Glutamatergic neuron (in vitro differentiated cells): Measurements from ENCODE around the gene COPB1. TPM values are rescaled to one million over a fixed set of nuclear protein-coding genes. Genes with fewer than 3 reads are reported as not detected.
A peak's percentile ranks its signal among the peaks of the same experiment; 100 is the strongest.

Experiments used
- DNase-seq: peaks from one replicate; pipeline ENCODE4 v3.0.0; 2022
- H3K27ac Mint-ChIP-seq: one replicate; pipeline ENCODE4 v1.8.0; 2020; ENCODE audit warnings: mild to moderate bottlenecking, mixed read lengths, inconsistent platforms; ENCODE audit not compliant: unreplicated experiment
- H3K27me3 Mint-ChIP-seq: one replicate; pipeline ENCODE4 v1.8.0; 2020; ENCODE audit warnings: mild to moderate bottlenecking, moderate library complexity, mixed read lengths, inconsistent platforms; ENCODE audit not compliant: unreplicated experiment
- H3K36me3 Mint-ChIP-seq: one replicate; pipeline ENCODE4 v1.8.0; 2020; ENCODE audit warnings: mild to moderate bottlenecking, mixed read lengths, inconsistent platforms; ENCODE audit not compliant: unreplicated experiment
- H3K4me1 Mint-ChIP-seq: one replicate; pipeline ENCODE4 v1.8.0; 2020; ENCODE audit warnings: mild to moderate bottlenecking, low read depth, mixed read lengths, inconsistent platforms; ENCODE audit not compliant: unreplicated experiment
- H3K4me3 Mint-ChIP-seq: one replicate; pipeline ENCODE4 v1.8.0; 2020; ENCODE audit warnings: mild to moderate bottlenecking, mixed read lengths, inconsistent platforms; ENCODE audit not compliant: unreplicated experiment
- H3K9me3 Mint-ChIP-seq: one replicate; pipeline ENCODE4 v1.8.0; 2020; ENCODE audit warnings: mild to moderate bottlenecking, moderate library complexity, mixed read lengths, inconsistent platforms; ENCODE audit not compliant: unreplicated experiment
- total RNA-seq: library from RNA; stranded (reverse); fragmentation: NEBNext Ultra II Directional; extraction: Animal tissue kit (Norgen Biotek cat#: 25700); gene quantifications from one replicate; pipeline ENCODE4 v1.2.1, GENCODE V29; 2021; ENCODE audit not compliant: unreplicated experiment
- TF ChIP-seq, protein P1 (sequence below): fragments of 200-600 bp; sonication (generic); IDR thresholded peaks from one replicate; pipeline ENCODE4 v1.5.0; 2021; ENCODE audit not compliant: partially characterized antibody, unreplicated experiment

COPB1 gene
- total RNA-seq, 1 donor from 2014 or later: 99.4 TPM

DNA sequence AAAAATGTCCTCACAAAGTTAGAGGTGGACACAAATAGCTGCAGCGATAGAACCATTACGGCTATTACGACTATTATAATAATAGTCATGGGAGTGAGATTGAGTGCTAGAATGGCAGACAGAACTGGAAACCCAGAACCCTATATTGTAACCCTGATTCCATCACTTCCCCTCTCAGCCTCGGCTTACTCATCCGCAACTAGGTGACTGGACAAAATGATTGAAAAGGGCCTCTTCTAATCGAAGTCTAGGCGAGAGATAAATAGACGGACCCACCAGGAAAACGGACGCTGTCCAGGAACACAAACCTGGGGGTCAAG is 19.9 kb upstream of the COPB1 start:
- H3K4me1 Mint-ChIP-seq: peaks cover 6% of the 10 kb centered on the region
- no peaks in the 10 kb centered on the region for H3K36me3 Mint-ChIP-seq
- no peaks in the 10 kb centered on the region for H3K27me3 Mint-ChIP-seq
- no peak for DNase-seq
- peak overlapping the region; percentile 97 for H3K4me3 Mint-ChIP-seq
- TF ChIP-seq, protein P1, sequence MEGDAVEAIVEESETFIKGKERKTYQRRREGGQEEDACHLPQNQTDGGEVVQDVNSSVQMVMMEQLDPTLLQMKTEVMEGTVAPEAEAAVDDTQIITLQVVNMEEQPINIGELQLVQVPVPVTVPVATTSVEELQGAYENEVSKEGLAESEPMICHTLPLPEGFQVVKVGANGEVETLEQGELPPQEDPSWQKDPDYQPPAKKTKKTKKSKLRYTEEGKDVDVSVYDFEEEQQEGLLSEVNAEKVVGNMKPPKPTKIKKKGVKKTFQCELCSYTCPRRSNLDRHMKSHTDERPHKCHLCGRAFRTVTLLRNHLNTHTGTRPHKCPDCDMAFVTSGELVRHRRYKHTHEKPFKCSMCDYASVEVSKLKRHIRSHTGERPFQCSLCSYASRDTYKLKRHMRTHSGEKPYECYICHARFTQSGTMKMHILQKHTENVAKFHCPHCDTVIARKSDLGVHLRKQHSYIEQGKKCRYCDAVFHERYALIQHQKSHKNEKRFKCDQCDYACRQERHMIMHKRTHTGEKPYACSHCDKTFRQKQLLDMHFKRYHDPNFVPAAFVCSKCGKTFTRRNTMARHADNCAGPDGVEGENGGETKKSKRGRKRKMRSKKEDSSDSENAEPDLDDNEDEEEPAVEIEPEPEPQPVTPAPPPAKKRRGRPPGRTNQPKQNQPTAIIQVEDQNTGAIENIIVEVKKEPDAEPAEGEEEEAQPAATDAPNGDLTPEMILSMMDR: no peak
- H3K9me3 Mint-ChIP-seq: no peaks in the 10 kb centered on the region
- peak overlapping the region; percentile 90 for H3K27ac Mint-ChIP-seq

DNA sequence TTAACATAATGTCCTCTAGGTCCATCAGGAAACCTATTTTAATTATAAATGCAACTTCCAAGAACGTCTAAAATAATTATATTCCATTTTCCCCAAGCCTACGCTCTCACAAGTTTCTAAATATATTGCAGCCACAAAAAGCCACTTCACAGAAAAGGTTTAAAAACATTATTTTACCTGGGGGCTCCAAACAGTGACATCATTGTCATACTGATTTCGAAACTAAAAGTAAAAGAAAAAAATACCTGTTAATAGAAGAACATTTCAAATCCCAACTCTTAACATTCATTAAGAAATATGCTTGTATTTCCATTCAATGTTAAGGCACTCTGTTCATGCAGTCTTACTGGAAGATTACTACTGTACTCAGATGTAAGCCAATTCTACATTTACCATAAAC is 19.2 kb upstream of the COPB1 start:
- Mint-ChIP-seq H3K4me1 (peaks cover 6% of the 10 kb centered on the region), H3K36me3 (no peaks in the 10 kb centered on the region), H3K4me3 (peak overlapping the region; percentile 97), H3K27me3 (no peaks in the 10 kb centered on the region), H3K27ac (peak overlapping the region; percentile 36), H3K9me3 (no peaks in the 10 kb centered on the region)
- no peak for DNase-seq
- TF ChIP-seq, protein P1: no peak

DNA sequence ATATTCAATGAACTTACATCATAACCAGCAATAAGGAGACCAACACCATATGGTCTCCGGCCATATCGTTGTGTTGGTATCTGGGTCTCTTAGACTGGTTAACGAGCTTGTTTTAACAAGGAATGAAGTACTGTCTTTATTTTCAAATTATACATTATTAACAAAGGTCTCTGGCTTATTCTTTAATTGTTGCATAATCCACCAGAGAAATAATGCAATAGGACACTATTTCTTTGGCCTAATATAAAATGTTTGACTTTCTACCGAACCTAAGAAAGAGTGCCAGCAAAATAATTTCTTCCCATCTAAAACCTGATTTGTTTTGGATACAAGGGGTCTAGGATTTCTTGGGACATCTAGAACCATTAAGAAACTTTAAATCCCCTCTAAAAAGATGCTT is 14.2 kb upstream of the COPB1 start:
- H3K36me3 Mint-ChIP-seq: peaks cover 4% of the 10 kb centered on the region
- H3K4me1 Mint-ChIP-seq: peaks cover 1% of the 10 kb centered on the region
- no peaks in the 10 kb centered on the region for H3K27me3 Mint-ChIP-seq
- H3K27ac Mint-ChIP-seq: no peak overlapping the region
- no peak for DNase-seq
- H3K4me3 Mint-ChIP-seq: no peak overlapping the region
- TF ChIP-seq, protein P1: no peak
- no peaks in the 10 kb centered on the region for H3K9me3 Mint-ChIP-seq

DNA sequence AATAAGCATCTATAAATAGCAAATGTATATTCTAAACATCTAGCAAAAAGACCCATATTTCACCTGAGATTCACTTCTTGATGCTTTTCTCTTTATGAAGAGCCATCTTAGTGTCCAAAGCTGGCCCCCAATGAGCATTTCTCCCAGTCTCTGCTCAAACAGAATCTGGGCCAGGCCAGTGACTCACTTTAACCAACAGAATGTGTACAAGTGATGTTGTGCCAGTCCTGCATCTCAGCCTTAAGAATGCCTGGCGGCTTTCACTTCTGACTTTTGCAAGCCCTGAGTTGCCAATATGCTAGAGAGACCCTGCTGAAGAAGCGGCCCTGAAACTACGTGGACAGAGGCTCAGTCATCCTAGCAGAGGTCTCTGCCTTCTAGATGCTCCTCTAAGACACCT is 6.9 kb upstream of the COPB1 start:
- no peak overlapping the region for H3K4me3 Mint-ChIP-seq
- H3K27ac Mint-ChIP-seq: no peak overlapping the region
- H3K9me3 Mint-ChIP-seq: peaks cover 2% of the 10 kb centered on the region
- H3K36me3 Mint-ChIP-seq: peaks cover 4% of the 10 kb centered on the region
- no peaks in the 10 kb centered on the region for H3K4me1 Mint-ChIP-seq
- no peaks in the 10 kb centered on the region for H3K27me3 Mint-ChIP-seq
- TF ChIP-seq, protein P1: no peak
- DNase-seq: no peak

DNA sequence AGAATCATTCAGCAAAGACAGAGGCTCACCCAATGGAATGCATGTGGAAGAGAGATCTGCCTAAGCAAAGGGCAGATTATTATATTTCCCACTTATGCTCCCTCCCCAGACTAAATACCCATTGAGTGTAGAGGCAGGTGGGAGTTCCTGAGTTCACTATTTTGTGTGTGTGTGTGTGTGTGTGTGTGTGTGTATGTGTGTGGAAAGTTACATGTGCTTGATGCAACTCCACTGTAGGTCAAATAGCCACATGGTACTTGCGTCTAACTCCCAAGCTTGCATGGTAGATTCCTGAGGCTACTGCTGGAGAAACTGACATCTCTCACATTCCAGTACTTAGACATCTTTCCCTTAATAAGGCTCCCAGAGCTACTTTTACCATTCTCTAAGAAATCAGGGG is 3.4 kb upstream of the COPB1 start:
- TF ChIP-seq, protein P1: no peak
- H3K36me3 Mint-ChIP-seq: no peaks in the 10 kb centered on the region
- no peak overlapping the region for H3K27ac Mint-ChIP-seq
- H3K4me3 Mint-ChIP-seq: no peak overlapping the region
- peaks cover 7% of the 10 kb centered on the region for H3K4me1 Mint-ChIP-seq
- no peak for DNase-seq
- H3K27me3 Mint-ChIP-seq: no peaks in the 10 kb centered on the region
- H3K9me3 Mint-ChIP-seq: peaks cover 2% of the 10 kb centered on the region
